ENCODE results near the gene WIPF2.
"Not testable (repeated sequence)": the region's sequence is repeated elsewhere in the genome, so short reads cannot be mapped to it uniquely, and the experiment has no call there.

WIPF2 gene

GRCh38 chr17:40301315-40301714 is 82.2 kb downstream of the WIPF2 start:
- DNase-seq = no peak

- DNase-seq = peak; percentile 75 to 80
Observed at GRCh38 chr17:40303009-40303657, 84.0 kb downstream of the WIPF2 start.

GRCh38 chr17:40303708-40304551 is 84.8 kb downstream of the WIPF2 start:
- DNase-seq = no peak

GRCh38 chr17:40304552-40304863 is 85.4 kb downstream of the WIPF2 start:
- not testable (repeated sequence) for DNase-seq

GRCh38 chr17:40304866-40305265 is 85.8 kb downstream of the WIPF2 start:
- not testable (repeated sequence) for DNase-seq

GRCh38 chr17:40306395-40306794 is 87.3 kb downstream of the WIPF2 start:
- no peak for DNase-seq

GRCh38 chr17:40307001-40307730 is 88.1 kb downstream of the WIPF2 start:
- DNase-seq = no peak

GRCh38 chr17:40307740-40308239 is 88.7 kb downstream of the WIPF2 start:
- DNase-seq = no peak

GRCh38 chr17:40309031-40309948 is 90.2 kb downstream of the WIPF2 start, which contains the start of gene RARA:
Gene RARA (plus strand): TSS chr17:40309180. CDS start chr17:40331219, 22,039 bp downstream.
- DNase-seq = no peak

GRCh38 chr17:40309949-40310510 is 90.9 kb downstream of the WIPF2 start:
- no peak for DNase-seq

- no peak for DNase-seq
Observed at GRCh38 chr17:40310882-40311391, 91.8 kb downstream of the WIPF2 start.

- DNase-seq = no peak
Observed at GRCh38 chr17:40311575-40311974, 92.5 kb downstream of the WIPF2 start.

GRCh38 chr17:40312131-40312731 is 93.1 kb downstream of the WIPF2 start:
- DNase-seq = no peak

GRCh38 chr17:40312893-40313667 is 94.0 kb downstream of the WIPF2 start:
- DNase-seq = no peak

- DNase-seq = no peak
Observed at GRCh38 chr17:40313668-40314583, 94.8 kb downstream of the WIPF2 start.

- peak; percentile 81 to 91 for DNase-seq
Observed at GRCh38 chr17:40314584-40314956, 95.5 kb downstream of the WIPF2 start.

GRCh38 chr17:40315206-40315605 is 96.1 kb downstream of the WIPF2 start:
- no peak for DNase-seq

GRCh38 chr17:40315678-40316570 is 96.8 kb downstream of the WIPF2 start:
- no peak for DNase-seq
